Gastroesophageal sphincter (tissue), 3 donors: Measurements from ENCODE around the gene CDC42BPG.

Experiments used
- EP300 ChIP-seq: sonication (generic); formaldehyde crosslinking; IDR thresholded peaks from one replicate; pipeline ENCODE4 v1.6.1; 2017; ENCODE audit warnings: antibody characterized with exemption, mild to moderate bottlenecking
- POLR2A ChIP-seq, 2 donors: fragments of 450-650 bp; IDR thresholded peaks; one replicate each; pipeline ENCODE4 v1.6.1; 2017; ENCODE audit warnings: antibody characterized with exemption in 2 of 2, mild to moderate bottlenecking in 2 of 2, moderate library complexity in 1 of 2
- POLR2AphosphoS5 ChIP-seq: sonication (generic); formaldehyde crosslinking; IDR thresholded peaks from one replicate; pipeline ENCODE4 v1.6.1; 2017; ENCODE audit warnings: antibody characterized with exemption
- TF ChIP-seq, protein P1 (sequence below), 4 experiments: fragments of 200-600 bp in 2 of 4; fragments of 450-650 bp in 2 of 4; sonication (generic) in 1 of 4; IDR thresholded peaks; one replicate each; pipeline ENCODE4 v1.5.1; 2017 to 2019; ENCODE audit warnings: antibody characterized with exemption in 4 of 4, mild to moderate bottlenecking in 2 of 4, moderate library complexity in 2 of 4

DNA sequence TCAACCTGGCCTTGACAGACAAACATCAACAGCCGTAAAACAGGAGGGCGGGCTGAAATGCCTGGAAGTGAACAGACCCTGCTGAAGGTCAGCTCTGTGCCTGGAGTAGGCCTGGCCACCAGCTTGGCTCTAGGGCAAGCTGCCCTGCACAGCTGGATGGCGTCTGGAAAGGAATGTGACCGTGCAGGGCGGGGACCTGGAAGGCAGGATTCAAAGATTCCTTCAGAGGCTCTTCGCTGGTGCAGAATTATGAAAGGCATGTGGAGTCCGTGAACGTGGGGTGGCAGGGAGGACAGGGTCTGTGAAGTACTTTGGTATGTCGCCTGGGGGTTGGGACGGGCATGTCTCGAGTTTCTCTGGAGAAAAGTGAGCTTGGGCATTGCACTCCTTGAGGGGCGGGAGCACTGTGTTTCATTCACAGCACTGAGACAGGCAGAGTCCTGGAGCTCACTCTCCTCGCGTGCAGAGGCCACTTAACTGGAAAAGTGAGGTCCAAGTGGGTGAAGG is 32.4 kb upstream of the CDC42BPG start:
- TF ChIP-seq, protein P1, sequence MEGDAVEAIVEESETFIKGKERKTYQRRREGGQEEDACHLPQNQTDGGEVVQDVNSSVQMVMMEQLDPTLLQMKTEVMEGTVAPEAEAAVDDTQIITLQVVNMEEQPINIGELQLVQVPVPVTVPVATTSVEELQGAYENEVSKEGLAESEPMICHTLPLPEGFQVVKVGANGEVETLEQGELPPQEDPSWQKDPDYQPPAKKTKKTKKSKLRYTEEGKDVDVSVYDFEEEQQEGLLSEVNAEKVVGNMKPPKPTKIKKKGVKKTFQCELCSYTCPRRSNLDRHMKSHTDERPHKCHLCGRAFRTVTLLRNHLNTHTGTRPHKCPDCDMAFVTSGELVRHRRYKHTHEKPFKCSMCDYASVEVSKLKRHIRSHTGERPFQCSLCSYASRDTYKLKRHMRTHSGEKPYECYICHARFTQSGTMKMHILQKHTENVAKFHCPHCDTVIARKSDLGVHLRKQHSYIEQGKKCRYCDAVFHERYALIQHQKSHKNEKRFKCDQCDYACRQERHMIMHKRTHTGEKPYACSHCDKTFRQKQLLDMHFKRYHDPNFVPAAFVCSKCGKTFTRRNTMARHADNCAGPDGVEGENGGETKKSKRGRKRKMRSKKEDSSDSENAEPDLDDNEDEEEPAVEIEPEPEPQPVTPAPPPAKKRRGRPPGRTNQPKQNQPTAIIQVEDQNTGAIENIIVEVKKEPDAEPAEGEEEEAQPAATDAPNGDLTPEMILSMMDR (IDR thresholded peaks at IDR 0.05): no peak
- TF ChIP-seq POLR2A (IDR thresholded peaks at IDR 0.05) (no peak), POLR2AphosphoS5 (peak; percentile 8), EP300 (no peak)
